Measurements from ENCODE around the gene CYP4F12.

DNA sequence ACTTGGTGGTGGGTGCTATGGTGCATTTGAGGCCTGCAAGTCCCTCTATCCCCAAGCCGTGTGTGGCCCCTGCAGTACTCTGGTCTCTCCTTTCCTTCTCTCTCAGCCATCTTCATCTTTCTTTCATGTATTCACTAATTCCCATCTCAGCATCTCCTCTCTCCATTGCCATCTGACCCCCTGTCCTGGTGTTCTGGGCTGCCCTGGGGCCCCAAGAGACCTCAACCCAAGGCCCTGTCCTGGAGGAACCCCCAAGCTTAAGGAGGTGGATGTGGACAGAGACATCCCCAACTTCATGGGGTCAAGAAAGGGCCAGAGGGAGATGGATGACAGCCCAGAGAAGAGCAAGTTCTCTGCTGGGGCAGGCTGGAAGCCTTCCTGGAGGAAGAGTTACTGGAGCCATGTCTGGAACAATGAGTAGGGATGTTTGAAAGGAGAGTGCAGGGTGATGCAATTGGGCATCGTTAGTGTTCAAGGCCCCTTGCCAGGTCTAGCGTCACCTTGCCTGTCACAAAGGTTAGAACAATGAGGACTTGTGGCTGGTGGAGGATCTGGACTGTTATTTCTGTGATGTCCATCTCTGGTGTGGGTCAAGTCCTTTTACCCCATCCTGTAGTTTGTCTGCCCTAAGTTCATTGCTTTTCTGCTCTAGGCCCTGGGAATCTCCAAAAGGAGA lies 28.7 kb upstream of the CYP4F12 start:
- TF ChIP-seq, protein P1, sequence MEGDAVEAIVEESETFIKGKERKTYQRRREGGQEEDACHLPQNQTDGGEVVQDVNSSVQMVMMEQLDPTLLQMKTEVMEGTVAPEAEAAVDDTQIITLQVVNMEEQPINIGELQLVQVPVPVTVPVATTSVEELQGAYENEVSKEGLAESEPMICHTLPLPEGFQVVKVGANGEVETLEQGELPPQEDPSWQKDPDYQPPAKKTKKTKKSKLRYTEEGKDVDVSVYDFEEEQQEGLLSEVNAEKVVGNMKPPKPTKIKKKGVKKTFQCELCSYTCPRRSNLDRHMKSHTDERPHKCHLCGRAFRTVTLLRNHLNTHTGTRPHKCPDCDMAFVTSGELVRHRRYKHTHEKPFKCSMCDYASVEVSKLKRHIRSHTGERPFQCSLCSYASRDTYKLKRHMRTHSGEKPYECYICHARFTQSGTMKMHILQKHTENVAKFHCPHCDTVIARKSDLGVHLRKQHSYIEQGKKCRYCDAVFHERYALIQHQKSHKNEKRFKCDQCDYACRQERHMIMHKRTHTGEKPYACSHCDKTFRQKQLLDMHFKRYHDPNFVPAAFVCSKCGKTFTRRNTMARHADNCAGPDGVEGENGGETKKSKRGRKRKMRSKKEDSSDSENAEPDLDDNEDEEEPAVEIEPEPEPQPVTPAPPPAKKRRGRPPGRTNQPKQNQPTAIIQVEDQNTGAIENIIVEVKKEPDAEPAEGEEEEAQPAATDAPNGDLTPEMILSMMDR (conservative IDR thresholded peaks at IDR 0.05; ENCODE audit: low read depth, low read length), result no peak
- TF ChIP-seq EZH2phosphoT487 (IDR thresholded peaks at IDR 0.05; ENCODE audit: borderline replicate concordance, low read length) (no peak), EZH2 (IDR thresholded peaks at IDR 0.05; ENCODE audit: low read length, unreplicated experiment) (no peak)
